Limb (tissue), 2 donors: ENCODE measurements around the gene EXOC6B.

Source experiments
- DNase-seq, 2 donors: peaks; one replicate each; pipeline ENCODE4 v3.0.0-alpha.2; 2016; ENCODE audit errors: extremely low spot score in 2 of 2

Gene EXOC6B

GRCh38 chr2:72138011-72138881 lies 687.6 kb downstream of the EXOC6B start:
- DNase-seq, result no peak

- DNase-seq, result peak in 1 of 2 donors; percentile 81
These were observed 688.3 kb downstream of the EXOC6B start for GRCh38 chr2:72137498-72138010.

GRCh38 chr2:72136933-72137497 lies 688.8 kb downstream of the EXOC6B start:
- no peak for DNase-seq

GRCh38 chr2:72136331-72136730 lies 689.5 kb downstream of the EXOC6B start:
- DNase-seq, result peak in 1 of 2 donors; percentile 68

- no peak for DNase-seq
These were observed 689.9 kb downstream of the EXOC6B start for GRCh38 chr2:72135921-72136320.

GRCh38 chr2:72134997-72135800 lies 690.6 kb downstream of the EXOC6B start:
- DNase-seq, result no peak

- DNase-seq, result no peak
These were observed 691.3 kb downstream of the EXOC6B start for GRCh38 chr2:72134408-72134996.

GRCh38 chr2:72133721-72134407 lies 692.0 kb downstream of the EXOC6B start:
- no peak for DNase-seq

- DNase-seq, result no peak
These were observed 692.7 kb downstream of the EXOC6B start for GRCh38 chr2:72132981-72133720.

GRCh38 chr2:72131916-72132841 lies 693.7 kb downstream of the EXOC6B start:
- no peak for DNase-seq

GRCh38 chr2:72131371-72131891 lies 694.4 kb downstream of the EXOC6B start:
- no peak for DNase-seq

- peak in 1 of 2 donors; percentile 46 for DNase-seq
These were observed 695.0 kb downstream of the EXOC6B start for GRCh38 chr2:72130659-72131360.

GRCh38 chr2:72129681-72130340 lies 696.0 kb downstream of the EXOC6B start:
- DNase-seq, result peak in 1 of 2 donors; percentile 50

GRCh38 chr2:72128843-72129227 lies 697.0 kb downstream of the EXOC6B start:
- no peak for DNase-seq

GRCh38 chr2:72128059-72128842 lies 697.6 kb downstream of the EXOC6B start:
- no peak for DNase-seq

GRCh38 chr2:72127401-72128058 lies 698.3 kb downstream of the EXOC6B start:
- DNase-seq, result no peak
